HEK293T (cell line): ENCODE results near the gene SNRNP70.

Experiments
- ARNT ChIP-seq: fragments of 450-650 bp; IDR thresholded peaks from 2 replicates; pipeline ENCODE4 v1.6.1; 2017; ENCODE audit warnings: mild to moderate bottlenecking
- BHLHE40 ChIP-seq: fragments of 450-650 bp; IDR thresholded peaks from 2 replicates; pipeline ENCODE4 v1.6.1; 2016; ENCODE audit warnings: mild to moderate bottlenecking, moderate library complexity, borderline replicate concordance
- ELF4 ChIP-seq: fragments of 450-650 bp; IDR thresholded peaks from 2 replicates; pipeline ENCODE4 v1.6.1; 2017; ENCODE audit warnings: antibody characterized with exemption
- FOXK2 ChIP-seq: fragments of 450-650 bp; IDR thresholded peaks from 2 replicates; pipeline ENCODE4 v1.6.1; 2016; ENCODE audit warnings: mild to moderate bottlenecking
- FOXM1 ChIP-seq: fragments of 450-650 bp; IDR thresholded peaks from 2 replicates; pipeline ENCODE4 v1.6.1; 2017; ENCODE audit warnings: mild to moderate bottlenecking, borderline replicate concordance
- NFRKB ChIP-seq: fragments of 450-650 bp; IDR thresholded peaks from 2 replicates; pipeline ENCODE4 v1.6.1; 2016; ENCODE audit warnings: mild to moderate bottlenecking, moderate library complexity

GRCh38 chr19:49151267-49152118, 66.2 kb downstream of the SNRNP70 start:
- no peak for TF ChIP-seq NFRKB
- no peak for TF ChIP-seq ELF4
- TF ChIP-seq FOXK2: no peak
- TF ChIP-seq BHLHE40: no peak
- no peak for TF ChIP-seq ARNT
- TF ChIP-seq FOXM1: no peak
